Renal cortical epithelial cell (primary cell): ENCODE measurements around the gene ERGIC2. TPM values are rescaled to one million over a fixed set of nuclear protein-coding genes. Genes with fewer than 3 reads are reported as not detected.
"Not testable (repeated sequence)": the region's sequence is repeated elsewhere in the genome, so short reads cannot be mapped to it uniquely, and the experiment has no call there.

ENCODE experiments used
- DNase-seq: peaks from one replicate; pipeline ENCODE4 v3.0.0-alpha.2; 2011; ENCODE audit warnings: low read depth
- total RNA-seq: library from RNA; depleted of rRNA; stranded (reverse); fragments of >200 nt; gene quantifications from 2 replicates; pipeline ENCODE4 v1.2.3, GENCODE V29; 2014

The ERGIC2 gene
- total RNA-seq, 1 donor from 2014 or later = 89.9 TPM

DNA sequence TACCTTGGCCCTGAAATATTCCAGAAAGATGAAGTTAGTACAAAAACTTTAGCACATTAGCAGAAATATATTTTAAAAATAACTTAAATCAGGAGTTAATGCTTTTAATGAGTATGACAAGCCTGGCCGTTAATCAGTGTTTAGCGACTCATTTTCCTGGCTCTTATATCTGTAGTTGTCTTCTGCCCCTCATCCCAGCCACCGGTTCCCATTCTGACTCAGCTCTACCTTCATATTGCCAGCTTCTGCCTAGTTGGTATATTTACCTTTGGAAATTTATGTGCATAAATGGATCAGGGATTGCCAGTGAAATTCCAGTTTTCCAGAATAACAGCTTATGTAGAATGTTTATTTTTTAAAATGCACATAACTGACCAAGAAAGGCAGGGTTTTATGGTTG is 79.9 kb downstream of the ERGIC2 start:
- no peak for DNase-seq

DNA sequence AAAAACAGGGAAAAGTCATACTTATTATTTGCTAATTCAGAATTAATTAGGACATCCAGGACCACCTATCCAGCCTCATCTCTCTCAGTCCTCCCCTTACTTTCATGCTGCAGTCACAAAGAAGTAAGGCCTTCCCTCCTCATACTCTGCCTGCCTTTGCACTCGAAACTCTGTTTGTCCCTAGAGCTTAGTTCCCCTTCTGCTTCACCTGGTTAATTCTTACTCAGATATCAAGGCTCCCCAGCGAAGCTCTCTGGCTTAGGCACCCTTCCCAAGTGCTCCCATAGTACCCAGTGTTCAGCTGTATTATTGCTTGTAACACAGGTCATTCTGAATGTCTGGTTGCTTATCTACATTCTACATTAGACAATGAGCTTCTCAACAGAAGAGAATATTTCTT is 81.3 kb downstream of the ERGIC2 start:
- no peak for DNase-seq

DNA sequence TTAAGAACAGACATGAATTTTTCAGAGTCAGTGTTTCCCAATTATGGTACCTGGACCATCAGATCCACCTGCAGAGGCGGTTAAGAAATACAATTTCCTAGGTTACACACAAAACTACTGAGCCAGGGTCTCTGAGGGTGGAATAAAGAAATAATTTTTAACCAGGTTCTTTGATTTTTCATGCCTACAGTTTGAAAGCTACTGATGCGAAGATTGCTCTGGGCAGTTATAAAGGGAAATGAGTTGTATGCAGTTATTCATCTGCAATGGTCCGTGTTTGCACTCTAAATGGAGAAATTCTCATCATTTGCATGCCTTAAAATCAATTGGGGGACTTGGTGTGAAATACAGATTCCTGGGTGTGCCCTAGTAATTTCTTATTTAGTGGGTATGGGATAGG is 89.7 kb downstream of the ERGIC2 start:
- peak; percentile 78 for DNase-seq

DNA sequence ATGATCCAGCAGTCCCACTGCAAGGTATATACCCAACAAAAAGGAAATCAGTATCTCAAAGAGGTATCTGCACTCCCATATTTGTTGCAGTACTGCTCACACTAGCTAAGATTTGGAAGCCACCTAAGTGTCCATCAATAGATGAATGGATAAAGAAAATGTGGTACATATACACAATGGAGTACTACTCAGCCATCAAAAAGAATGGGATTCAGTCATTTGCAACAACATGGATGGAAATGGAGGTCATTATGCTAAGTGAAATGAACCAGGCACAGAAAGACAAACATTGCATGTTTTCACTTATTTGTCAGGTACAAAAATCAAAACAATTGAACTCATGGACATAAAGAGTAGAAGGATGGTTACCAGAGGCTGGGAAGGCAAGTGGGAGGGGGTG is 90.5 kb downstream of the ERGIC2 start:
- not testable (repeated sequence) for DNase-seq

DNA sequence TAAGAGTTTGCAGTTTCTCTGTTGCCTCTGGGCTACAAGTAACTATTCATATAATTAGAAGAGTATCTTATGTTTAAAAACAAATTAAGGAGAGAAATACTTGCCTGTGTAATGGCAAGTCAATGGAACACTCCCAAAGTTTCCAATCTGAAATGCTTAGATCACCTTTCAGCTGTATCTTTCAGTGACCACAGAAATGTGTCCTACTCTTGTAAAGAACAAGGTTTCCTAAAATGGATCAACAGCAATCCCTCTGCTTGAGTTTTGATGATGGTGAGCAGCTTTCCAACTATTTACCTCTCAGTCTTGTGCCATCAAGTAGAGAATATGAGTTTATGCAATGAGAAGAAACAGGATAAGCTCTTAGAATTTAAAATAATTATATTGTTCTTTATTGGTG is 92.9 kb downstream of the ERGIC2 start:
- no peak for DNase-seq

DNA sequence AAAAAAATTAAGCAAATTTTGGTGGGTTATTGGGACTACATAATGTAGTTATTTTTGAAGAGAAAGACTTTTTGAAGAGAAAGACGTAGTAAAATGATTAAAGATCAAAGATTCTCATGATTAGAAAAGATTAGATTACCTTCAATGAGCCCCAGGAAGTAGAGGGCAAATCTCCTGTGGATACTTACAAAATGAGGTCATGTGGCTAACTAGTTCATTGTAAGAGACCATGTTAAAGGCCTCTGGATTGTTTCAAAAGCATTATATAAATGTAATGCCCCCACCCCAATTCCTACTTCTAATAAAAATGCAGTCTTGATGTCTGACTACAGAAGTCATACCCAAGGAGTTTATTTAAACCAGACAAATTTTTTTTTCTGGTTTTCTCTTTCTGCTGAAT is 93.3 kb downstream of the ERGIC2 start:
- DNase-seq = no peak

Other genes with a start within 250 kb of the ERGIC2 start
- gene FAR2, start 231.9 kb downstream of the ERGIC2 start, total RNA-seq = 1.6 and 17.0 TPM in 2 replicates
- not detected in 2 replicates for gene OVCH1, start 116.5 kb upstream of the ERGIC2 start, total RNA-seq